Measurements from ENCODE around the gene LMAN1L.

Gene LMAN1L

DNA sequence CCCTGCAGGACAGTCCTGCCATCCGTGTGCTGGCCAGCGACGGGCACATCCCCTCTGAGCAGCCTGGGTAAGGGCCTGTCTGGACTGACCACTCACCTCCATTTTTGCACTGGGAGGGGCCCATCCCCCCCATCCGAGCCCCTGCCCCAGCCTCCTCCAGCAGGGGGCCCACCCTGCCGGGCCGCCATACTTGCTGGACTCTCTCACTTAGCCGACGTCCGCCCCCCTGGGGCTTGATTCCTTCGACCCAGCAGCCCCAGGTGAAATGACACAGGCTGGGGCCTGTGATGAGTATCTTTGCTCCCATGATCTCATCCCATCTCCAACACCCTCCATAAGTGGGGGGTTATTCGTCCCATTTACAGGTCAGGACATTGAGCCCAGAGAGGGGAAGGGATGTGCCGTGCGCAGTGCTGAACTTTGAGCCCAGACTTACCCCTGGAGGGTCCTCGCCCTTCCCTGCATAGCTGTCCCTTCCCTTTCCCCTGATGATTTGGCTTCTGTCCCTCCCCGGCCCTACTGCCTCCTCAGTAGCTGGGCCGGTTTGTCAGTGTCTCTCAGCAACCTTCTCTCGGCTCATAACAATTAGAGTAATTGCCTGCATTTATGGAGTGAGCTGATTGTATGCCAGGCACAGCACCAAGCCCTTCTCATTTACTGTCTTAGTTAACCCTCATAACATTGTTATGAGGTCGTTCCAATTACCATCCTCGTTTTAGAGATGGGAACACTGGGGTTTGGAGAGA, 4.2 kb downstream of the LMAN1L start:
- no peaks in the 10 kb centered on the region for H3K79me2 ChIP-seq (ENCODE audit: control insufficient read depth, low read length)
- H3K4me1 ChIP-seq (ENCODE audit: control insufficient read depth, low read length), result peaks cover 45% of the 10 kb centered on the region
- H3F3A ChIP-seq (ENCODE audit: control insufficient read depth, insufficient read depth), result 0 out of 2 replicates have a peak, but pooled peaks cover 2% of the 10 kb centered on the region
- H3K36me3 ChIP-seq (ENCODE audit: control insufficient read depth, low read length), result no peaks in the 10 kb centered on the region
- no peak overlapping the region for H3K4me3 ChIP-seq (ENCODE audit: low read length)
- H3K4me2 ChIP-seq (ENCODE audit: low read length), result no peak overlapping the region
- H3K27me3 ChIP-seq (ENCODE audit: control insufficient read depth, low read length), result no peaks in the 10 kb centered on the region
- TF ChIP-seq, protein P1, sequence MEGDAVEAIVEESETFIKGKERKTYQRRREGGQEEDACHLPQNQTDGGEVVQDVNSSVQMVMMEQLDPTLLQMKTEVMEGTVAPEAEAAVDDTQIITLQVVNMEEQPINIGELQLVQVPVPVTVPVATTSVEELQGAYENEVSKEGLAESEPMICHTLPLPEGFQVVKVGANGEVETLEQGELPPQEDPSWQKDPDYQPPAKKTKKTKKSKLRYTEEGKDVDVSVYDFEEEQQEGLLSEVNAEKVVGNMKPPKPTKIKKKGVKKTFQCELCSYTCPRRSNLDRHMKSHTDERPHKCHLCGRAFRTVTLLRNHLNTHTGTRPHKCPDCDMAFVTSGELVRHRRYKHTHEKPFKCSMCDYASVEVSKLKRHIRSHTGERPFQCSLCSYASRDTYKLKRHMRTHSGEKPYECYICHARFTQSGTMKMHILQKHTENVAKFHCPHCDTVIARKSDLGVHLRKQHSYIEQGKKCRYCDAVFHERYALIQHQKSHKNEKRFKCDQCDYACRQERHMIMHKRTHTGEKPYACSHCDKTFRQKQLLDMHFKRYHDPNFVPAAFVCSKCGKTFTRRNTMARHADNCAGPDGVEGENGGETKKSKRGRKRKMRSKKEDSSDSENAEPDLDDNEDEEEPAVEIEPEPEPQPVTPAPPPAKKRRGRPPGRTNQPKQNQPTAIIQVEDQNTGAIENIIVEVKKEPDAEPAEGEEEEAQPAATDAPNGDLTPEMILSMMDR (IDR thresholded peaks at IDR 0.05; ENCODE audit: low read depth, low read length, poor library complexity, severe bottlenecking), result no peak
- TF ChIP-seq EZH2phosphoT487 (IDR thresholded peaks at IDR 0.05; ENCODE audit: borderline replicate concordance, low read length), result no peak
- H4K20me1 ChIP-seq (ENCODE audit: control insufficient read depth, insufficient read depth, low read depth, low read length), result no peaks in the 10 kb centered on the region
- no peak overlapping the region for H3K27ac ChIP-seq (ENCODE audit: low read depth, low read length)
- no peaks in the 10 kb centered on the region for H3K9me3 ChIP-seq (ENCODE audit: control insufficient read depth, insufficient read depth, low read length)
- no peaks in the 10 kb centered on the region for H3K9me2 ChIP-seq (replicated peaks; ENCODE audit: control insufficient read depth, low read length)

DNA sequence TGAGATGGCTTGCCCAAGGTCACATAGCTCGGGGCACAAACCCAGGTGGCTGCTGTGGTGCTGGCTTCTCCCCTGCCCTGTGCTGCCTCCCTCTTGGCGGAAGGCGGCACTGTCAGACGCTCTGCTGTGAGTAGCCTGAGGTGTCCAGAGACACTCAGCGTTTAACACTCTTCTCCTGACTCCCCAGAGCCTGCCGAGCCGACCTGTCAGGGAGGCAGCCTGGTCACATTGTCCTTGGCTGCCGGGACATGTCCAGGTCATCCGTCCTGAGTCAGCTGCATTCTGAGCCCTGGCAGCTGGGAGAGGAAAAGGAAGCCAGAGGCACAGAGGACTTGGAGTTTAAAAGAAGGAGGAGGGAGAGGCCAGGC, 4.7 kb downstream of the LMAN1L start:
- TF ChIP-seq EZH2phosphoT487 (IDR thresholded peaks at IDR 0.05; ENCODE audit: borderline replicate concordance, low read length), result no peak
- TF ChIP-seq, protein P1 (IDR thresholded peaks at IDR 0.05; ENCODE audit: low read depth, low read length, poor library complexity, severe bottlenecking), result peak; percentile 35
- no peaks in the 10 kb centered on the region for H3K9me3 ChIP-seq (ENCODE audit: control insufficient read depth, insufficient read depth, low read length)
- H4K20me1 ChIP-seq (ENCODE audit: control insufficient read depth, insufficient read depth, low read depth, low read length), result no peaks in the 10 kb centered on the region
- 0 out of 2 replicates have a peak, but pooled peaks cover 2% of the 10 kb centered on the region for H3F3A ChIP-seq (ENCODE audit: control insufficient read depth, insufficient read depth)
- no peaks in the 10 kb centered on the region for H3K36me3 ChIP-seq (ENCODE audit: control insufficient read depth, low read length)
- H3K27ac ChIP-seq (ENCODE audit: low read depth, low read length), result no peak overlapping the region
- no peaks in the 10 kb centered on the region for H3K79me2 ChIP-seq (ENCODE audit: control insufficient read depth, low read length)
- H3K9me2 ChIP-seq (replicated peaks; ENCODE audit: control insufficient read depth, low read length), result no peaks in the 10 kb centered on the region
- H3K4me3 ChIP-seq (ENCODE audit: low read length), result no peak overlapping the region
- peaks cover 50% of the 10 kb centered on the region for H3K4me1 ChIP-seq (ENCODE audit: control insufficient read depth, low read length)
- no peaks in the 10 kb centered on the region for H3K27me3 ChIP-seq (ENCODE audit: control insufficient read depth, low read length)
- H3K4me2 ChIP-seq (ENCODE audit: low read length), result no peak overlapping the region

DNA sequence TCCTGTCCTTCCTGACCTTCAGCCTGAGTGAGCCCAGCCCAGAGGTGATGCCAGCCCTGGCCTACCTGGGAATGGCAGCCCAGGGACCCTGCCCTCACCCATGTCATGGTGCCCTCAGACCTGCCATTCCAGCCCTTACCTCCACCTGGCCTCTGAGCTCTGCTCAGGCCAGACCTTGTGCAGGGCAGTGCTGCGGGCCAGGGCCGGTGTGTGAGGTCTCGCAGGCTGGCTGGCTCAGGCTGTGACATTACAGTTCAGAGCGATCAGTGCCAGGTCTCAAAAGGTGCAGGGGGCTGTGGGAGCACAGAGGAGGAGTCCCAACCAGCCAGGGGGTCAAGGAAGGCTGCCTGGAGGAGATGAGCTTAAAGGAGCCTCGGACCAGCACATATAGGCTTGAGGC, 7.4 kb downstream of the LMAN1L start:
- TF ChIP-seq, protein P1 (IDR thresholded peaks at IDR 0.05; ENCODE audit: low read depth, low read length, poor library complexity, severe bottlenecking), result no peak
- TF ChIP-seq EZH2phosphoT487 (IDR thresholded peaks at IDR 0.05; ENCODE audit: borderline replicate concordance, low read length), result no peak
- H3K27ac ChIP-seq (ENCODE audit: low read depth, low read length), result no peak overlapping the region

More for the DNA sequence above, 7.4 kb downstream of the LMAN1L start:
- Histone ChIP-seq H4K20me1 (ENCODE audit: control insufficient read depth, insufficient read depth, low read depth, low read length) (no peaks in the 10 kb centered on the region), H3K4me3 (ENCODE audit: low read length) (no peak overlapping the region), H3K27me3 (ENCODE audit: control insufficient read depth, low read length) (0 out of 2 replicates have a peak, but pooled peaks cover 1% of the 10 kb centered on the region), H3K4me2 (ENCODE audit: low read length) (peak overlapping the region; percentile 78; the same call in 1 of the 2 replicates), H3K9me2 (replicated peaks; ENCODE audit: control insufficient read depth, low read length) (no peaks in the 10 kb centered on the region), H3F3A (ENCODE audit: control insufficient read depth, insufficient read depth) (0 out of 2 replicates have a peak, but pooled peaks cover 2% of the 10 kb centered on the region), H3K36me3 (ENCODE audit: control insufficient read depth, low read length) (no peaks in the 10 kb centered on the region), H3K4me1 (ENCODE audit: control insufficient read depth, low read length) (peaks cover 55% of the 10 kb centered on the region), H3K9me3 (ENCODE audit: control insufficient read depth, insufficient read depth, low read length) (no peaks in the 10 kb centered on the region), H3K79me2 (ENCODE audit: control insufficient read depth, low read length) (no peaks in the 10 kb centered on the region)

Measured in DOHH2 (cell line).